NT2/D1 (cell line): ENCODE data around the gene VWA8.

Experiments
- DNase-seq: peaks from one replicate; pipeline ENCODE4 v3.0.0-alpha.2; 2011; ENCODE audit warnings: low read depth, low spot score
- H3K27me3 ChIP-seq: 2 replicates; pipeline ENCODE4 v1.6.0; 2011; ENCODE audit warnings: mild to moderate bottlenecking; ENCODE audit not compliant: insufficient read length, insufficient read depth
- H3K36me3 ChIP-seq: 2 replicates; pipeline ENCODE4 v1.6.1; 2011; ENCODE audit warnings: mild to moderate bottlenecking, low read length, mixed read lengths; ENCODE audit not compliant: insufficient read depth, insufficient read length
- H3K4me1 ChIP-seq: 2 replicates; pipeline ENCODE4 v1.5.1; 2011; ENCODE audit not compliant: insufficient read depth, insufficient read length
- H3K4me3 ChIP-seq: 2 replicates; pipeline ENCODE4 v1.5.1; 2011; ENCODE audit warnings: low read depth; ENCODE audit not compliant: insufficient read length
- H3K9ac ChIP-seq: 2 replicates; pipeline ENCODE4 v1.6.0; 2011; ENCODE audit warnings: low read depth; ENCODE audit not compliant: insufficient read length
- H3K9me3 ChIP-seq: 2 replicates; pipeline ENCODE4 v1.5.1; 2011; ENCODE audit warnings: mild to moderate bottlenecking, low read length; ENCODE audit not compliant: insufficient read depth
- SUZ12 ChIP-seq: IDR thresholded peaks from 2 replicates; pipeline ENCODE4 v1.6.1; 2011; ENCODE audit not compliant: insufficient read length, insufficient read depth; ENCODE audit errors: extremely low read depth
- YY1 ChIP-seq: IDR thresholded peaks from 2 replicates; pipeline ENCODE4 v1.6.1; 2011; ENCODE audit not compliant: insufficient read length, insufficient read depth
- ZNF274 ChIP-seq: IDR thresholded peaks from 2 replicates; pipeline ENCODE4 v1.6.1; 2011; ENCODE audit warnings: mild to moderate bottlenecking, low read depth, low read length

Gene VWA8

GRCh38 chr13:41562541-41563178 is 398.2 kb downstream of the VWA8 start:
- Histone ChIP-seq H3K4me3 (no peak overlapping the region), H3K9me3 (no peaks in the 10 kb centered on the region), H3K4me1 (peaks cover 2% of the 10 kb centered on the region), H3K9ac (no peak overlapping the region), H3K36me3 (no peaks in the 10 kb centered on the region), H3K27me3 (no peaks in the 10 kb centered on the region)
- TF ChIP-seq YY1 (no peak), ZNF274 (no peak), SUZ12 (no peak)
- no peak for DNase-seq

DNA sequence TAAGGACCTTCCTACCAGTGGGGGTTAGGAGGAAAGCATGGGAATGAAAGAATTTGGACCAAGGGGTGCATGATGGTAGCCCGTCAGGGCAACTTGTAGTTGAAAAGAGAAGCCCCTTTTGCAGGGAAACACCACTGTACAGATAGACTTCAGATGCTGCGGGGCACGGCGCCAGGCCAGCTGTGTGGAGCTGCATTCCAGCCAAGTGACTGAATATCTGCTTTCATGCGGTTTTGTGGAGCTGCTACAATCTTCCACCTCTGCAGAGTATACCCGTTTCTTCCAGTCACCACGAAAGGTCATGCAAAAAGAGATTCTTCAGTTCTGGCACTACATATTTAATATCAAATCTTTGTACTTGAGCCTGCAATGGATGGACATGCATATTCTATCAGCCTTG is 398.8 kb downstream of the VWA8 start:
- Histone ChIP-seq H3K4me3 (no peak overlapping the region), H3K27me3 (no peaks in the 10 kb centered on the region), H3K4me1 (peaks cover 2% of the 10 kb centered on the region), H3K9ac (no peak overlapping the region), H3K36me3 (no peaks in the 10 kb centered on the region), H3K9me3 (no peaks in the 10 kb centered on the region)
- no peak for DNase-seq
- TF ChIP-seq ZNF274 (no peak), SUZ12 (no peak), YY1 (no peak)

DNA sequence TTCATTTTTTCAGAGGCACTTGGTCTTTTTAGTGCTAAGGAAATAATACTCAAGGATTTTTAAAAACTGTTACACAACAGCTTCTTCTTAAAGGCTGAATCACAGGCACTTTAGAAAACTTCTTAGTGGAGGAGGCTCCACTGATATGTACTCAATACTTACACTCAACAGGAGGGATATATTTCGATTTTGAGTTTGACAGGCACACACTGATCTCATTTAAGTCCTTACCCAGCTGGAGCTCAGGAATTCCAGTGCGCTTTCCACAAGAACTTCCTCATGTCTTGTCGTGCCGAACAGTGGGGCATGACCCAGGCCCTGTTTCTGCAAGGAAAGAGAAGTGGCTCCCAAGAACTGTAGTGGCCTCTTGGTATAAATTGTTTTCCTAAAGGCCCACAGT is 399.7 kb downstream of the VWA8 start:
- no peaks in the 10 kb centered on the region for H3K27me3 ChIP-seq
- H3K4me3 ChIP-seq = no peak overlapping the region
- no peaks in the 10 kb centered on the region for H3K36me3 ChIP-seq
- H3K9me3 ChIP-seq = no peaks in the 10 kb centered on the region
- no peak for TF ChIP-seq SUZ12
- TF ChIP-seq ZNF274 = no peak
- TF ChIP-seq YY1 = no peak
- no peak overlapping the region for H3K9ac ChIP-seq
- DNase-seq = no peak
- H3K4me1 ChIP-seq = peaks cover 2% of the 10 kb centered on the region

DNA sequence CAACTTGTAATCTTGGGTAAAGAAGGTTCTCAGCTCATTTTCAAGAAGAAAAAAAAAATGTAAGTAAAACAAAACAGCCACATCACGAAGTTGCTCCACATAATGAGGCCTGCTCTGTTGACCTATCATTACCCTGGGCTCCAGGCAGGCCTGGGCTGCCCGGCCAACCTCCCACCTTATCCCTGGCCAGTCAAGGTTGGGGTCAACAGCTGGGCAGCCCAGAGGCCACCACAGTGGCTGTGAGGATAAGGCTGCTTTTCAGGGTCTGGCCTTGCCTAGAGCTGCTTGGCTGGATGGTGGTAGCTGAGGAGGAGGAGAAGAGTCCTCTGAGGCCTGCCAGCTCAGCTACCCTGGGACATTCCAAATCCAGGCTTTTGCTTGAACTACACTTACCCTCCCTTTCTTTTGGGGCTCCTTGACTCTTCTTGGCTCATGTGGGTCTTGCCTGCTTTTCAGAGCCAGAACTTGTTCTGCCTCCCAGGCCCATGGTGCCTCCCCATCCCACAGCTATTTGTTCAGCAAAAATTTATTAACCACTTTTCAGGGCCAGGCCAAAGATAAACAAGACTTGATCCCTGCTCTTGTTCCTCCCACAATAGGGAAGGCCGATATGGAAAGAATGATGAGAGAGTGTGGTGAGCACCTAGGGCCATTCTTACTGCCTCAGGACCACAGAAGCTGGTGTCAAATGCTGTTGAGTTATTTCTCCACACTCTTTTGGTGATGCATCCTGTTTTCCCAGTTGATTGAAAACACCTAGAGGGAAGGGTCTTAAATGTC is 401.9 kb downstream of the VWA8 start:
- no peak for TF ChIP-seq SUZ12
- no peak for TF ChIP-seq YY1
- TF ChIP-seq ZNF274 = no peak

DNA sequence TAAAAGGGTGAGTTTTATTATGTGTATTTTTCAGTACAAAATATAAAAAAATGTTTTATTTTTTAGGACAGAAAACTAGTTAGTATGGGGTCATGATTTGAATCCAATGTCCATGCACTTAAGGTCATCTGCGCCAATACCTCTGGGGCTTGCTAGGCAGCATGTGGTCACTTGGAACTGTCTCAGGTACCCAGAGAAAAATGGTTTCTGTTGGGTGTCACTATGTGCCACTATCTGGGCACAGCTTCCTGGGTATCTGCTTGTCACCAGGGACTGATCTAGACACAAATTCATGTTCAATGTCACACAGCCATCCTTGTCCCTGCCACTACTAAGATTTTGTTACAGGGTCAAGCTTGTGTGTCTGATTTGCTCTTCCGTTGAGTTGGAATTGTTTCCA is 403.2 kb downstream of the VWA8 start:
- no peak overlapping the region for H3K4me3 ChIP-seq
- no peak overlapping the region for H3K9ac ChIP-seq

More for the DNA sequence above, 401.9 kb downstream of the VWA8 start:
- Histone ChIP-seq H3K4me1 (peaks cover 5% of the 10 kb centered on the region), H3K4me3 (no peak overlapping the region), H3K36me3 (no peaks in the 10 kb centered on the region), H3K27me3 (no peaks in the 10 kb centered on the region), H3K9me3 (no peaks in the 10 kb centered on the region), H3K9ac (no peak overlapping the region)
- no peak for DNase-seq

DNA sequence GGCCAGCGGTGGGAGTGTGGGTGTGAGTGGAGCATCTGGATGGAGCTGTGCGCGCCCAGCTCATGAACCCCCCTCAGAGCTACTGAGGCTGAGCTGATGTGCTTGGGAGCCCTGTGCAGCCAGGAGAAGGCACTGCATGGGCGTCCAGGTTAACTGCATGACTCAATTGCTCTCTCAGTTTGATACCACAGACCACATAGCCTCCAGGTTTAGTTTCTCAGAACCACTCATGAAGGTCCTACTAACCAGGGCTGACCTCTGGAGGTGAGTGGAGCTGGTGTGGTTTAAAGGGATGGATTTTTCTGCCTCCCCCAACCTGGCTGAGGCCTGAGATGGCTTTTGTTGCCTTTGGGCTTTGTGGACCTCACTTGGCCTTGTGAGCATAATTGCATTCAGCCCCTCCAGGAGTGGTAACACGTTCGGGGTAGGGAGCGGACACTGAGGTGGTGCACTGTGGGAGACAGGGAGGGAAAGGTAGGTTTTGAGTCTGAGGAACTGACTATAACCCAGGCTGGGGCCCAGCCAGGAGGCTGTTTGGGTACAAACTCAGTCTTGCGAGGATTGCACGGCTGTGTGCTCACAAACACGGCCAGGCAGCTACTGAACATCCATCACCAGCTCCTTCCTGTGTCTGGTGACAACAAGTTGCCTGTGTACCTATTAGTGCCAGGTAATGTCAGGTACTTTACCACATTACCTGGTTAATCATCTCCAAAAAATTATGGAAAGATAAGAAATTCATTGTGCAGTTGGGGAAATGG is 406.1 kb downstream of the VWA8 start:
- Histone ChIP-seq H3K4me1 (peaks cover 5% of the 10 kb centered on the region), H3K9me3 (no peaks in the 10 kb centered on the region), H3K27me3 (no peaks in the 10 kb centered on the region), H3K4me3 (no peak overlapping the region), H3K9ac (no peak overlapping the region), H3K36me3 (no peaks in the 10 kb centered on the region)
- TF ChIP-seq ZNF274 (no peak), SUZ12 (no peak), YY1 (no peak)
- no peak for DNase-seq

More for the DNA sequence above, 403.2 kb downstream of the VWA8 start:
- DNase-seq = no peak
- Histone ChIP-seq H3K27me3 (no peaks in the 10 kb centered on the region), H3K4me1 (peaks cover 5% of the 10 kb centered on the region), H3K9me3 (no peaks in the 10 kb centered on the region), H3K36me3 (no peaks in the 10 kb centered on the region)
- no peak for TF ChIP-seq ZNF274
- no peak for TF ChIP-seq YY1
- TF ChIP-seq SUZ12 = no peak

GRCh38 chr13:41554180-41554579 is 406.7 kb downstream of the VWA8 start:
- H3K36me3 ChIP-seq = no peaks in the 10 kb centered on the region
- H3K4me1 ChIP-seq = peaks cover 5% of the 10 kb centered on the region
- no peak overlapping the region for H3K4me3 ChIP-seq
- TF ChIP-seq YY1 = no peak
- no peak for TF ChIP-seq ZNF274
- TF ChIP-seq SUZ12 = no peak
- no peaks in the 10 kb centered on the region for H3K9me3 ChIP-seq
- no peak for DNase-seq
- H3K9ac ChIP-seq = no peak overlapping the region
- no peaks in the 10 kb centered on the region for H3K27me3 ChIP-seq
